NCI-H187 treated with DMSO at 0.1 percent for 48 hours (cell line): ENCODE results near the gene WASL.
"Not testable (repeated sequence)": the region's sequence is repeated elsewhere in the genome, so short reads cannot be mapped to it uniquely, and the experiment has no call there.

Experiments
- DNase-seq: peaks from one replicate; lab custom pipeline; 2025; lab: John Stamatoyannopoulos, UW

Gene WASL

DNA sequence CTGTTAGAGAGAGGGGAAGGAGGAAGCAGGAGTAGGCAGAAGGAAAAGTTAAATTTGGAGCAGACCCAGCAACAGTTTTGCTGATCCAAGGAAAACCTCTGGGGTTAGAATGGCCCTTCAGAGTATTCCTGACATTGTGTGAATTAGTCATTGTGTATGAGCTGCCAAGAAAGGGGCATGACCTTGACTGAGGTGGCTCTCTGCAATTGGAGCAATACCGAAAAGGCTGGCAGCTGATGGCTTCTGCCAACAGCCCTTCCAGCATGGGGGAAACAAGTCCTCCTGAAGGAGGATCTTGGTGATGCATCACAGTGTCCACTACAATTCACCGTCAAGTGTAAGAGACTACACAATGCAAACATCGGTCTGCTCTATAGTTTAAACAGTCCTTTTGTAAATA, 20.6 kb upstream of the WASL start:
- DNase-seq = no peak

DNA sequence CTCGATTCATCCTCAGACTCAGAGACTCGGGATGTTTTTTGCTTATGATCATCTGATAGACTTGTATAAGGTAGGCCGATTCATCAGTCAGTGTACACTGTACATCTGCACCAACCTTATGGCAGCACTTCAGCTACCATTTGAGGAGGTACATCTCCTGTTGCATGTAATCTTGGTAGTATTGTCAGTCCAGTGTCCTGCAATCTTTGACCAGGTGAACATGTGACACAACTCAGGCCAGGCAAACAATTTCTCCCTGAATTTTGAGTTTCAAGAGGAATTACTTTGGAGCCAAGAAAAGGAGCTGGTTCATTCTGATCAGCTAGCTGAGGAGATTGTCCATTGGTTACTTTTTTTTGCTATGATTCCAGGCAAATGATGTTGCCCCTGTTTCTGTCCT, 19.7 kb upstream of the WASL start:
- DNase-seq = no peak

DNA sequence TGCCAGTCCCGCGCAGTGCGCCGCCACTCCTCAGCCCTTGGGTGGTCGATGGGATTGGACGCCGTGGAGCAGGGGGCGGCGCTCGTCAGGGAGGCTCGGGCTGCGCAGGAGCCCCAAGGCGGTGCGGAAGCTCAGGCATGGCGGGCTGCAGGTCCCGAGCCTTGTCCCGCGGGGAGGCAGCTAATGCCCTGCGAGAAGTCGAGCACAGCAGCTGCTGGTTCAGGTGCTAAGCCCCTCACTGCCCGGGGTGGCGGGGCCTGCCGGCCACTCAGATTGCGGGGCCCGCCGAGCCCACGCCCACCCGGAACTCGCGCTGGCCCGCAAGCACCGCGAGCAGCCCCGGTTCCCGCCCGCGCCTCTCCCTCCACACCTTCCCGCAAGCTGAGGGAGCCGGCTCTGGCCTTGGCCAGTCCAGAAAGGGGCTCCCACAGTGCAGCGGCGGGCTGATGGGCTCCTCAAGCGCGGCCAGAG, 14.4 kb upstream of the WASL start:
- DNase-seq = no peak

- DNase-seq = no peak
Observed at GRCh38 chr7:123761729-123762128, 12.9 kb upstream of the WASL start.

DNA sequence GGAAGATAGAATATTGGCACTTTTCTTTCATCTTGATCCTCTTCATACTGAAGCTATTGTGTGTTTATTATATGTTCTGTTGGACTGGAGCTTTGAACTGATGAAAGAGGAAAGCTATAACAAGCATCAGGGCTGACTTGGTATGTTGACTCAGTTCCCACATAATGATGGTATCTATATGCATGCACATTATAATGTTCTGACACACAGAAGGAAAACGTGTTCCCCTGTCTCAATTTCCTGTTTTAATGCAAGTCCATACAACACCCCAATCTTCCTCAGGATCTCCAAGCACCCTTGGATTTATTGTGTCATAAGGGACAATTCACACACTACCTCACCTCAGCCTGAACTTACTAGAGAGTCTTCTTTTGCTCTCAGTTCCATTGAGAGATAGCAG, 8.3 kb upstream of the WASL start:
- no peak for DNase-seq

DNA sequence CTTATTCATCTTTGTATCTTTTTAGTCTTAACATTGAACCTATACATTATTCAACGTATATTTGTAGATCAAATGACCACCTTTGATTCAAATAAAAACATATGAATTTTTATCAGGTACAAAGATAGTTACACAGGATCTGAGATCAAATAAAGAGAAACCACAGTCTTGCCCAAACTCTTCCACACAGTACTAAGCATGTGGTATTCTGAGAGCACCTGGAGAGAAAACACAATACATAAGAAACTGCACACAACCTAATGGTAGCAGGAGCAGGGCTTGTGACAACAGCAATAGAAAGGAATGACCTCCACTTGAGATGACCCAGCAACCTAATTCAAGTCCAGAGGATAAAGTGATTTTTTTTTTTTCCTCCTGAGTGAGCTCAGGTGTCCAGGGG, 6.5 kb upstream of the WASL start:
- no peak for DNase-seq

GRCh38 chr7:123754271-123754871, 5.6 kb upstream of the WASL start:
- no peak for DNase-seq

GRCh38 chr7:123752534-123752933, 3.7 kb upstream of the WASL start:
- no peak for DNase-seq

GRCh38 chr7:123751821-123752220, 3.0 kb upstream of the WASL start:
- no peak for DNase-seq

DNA sequence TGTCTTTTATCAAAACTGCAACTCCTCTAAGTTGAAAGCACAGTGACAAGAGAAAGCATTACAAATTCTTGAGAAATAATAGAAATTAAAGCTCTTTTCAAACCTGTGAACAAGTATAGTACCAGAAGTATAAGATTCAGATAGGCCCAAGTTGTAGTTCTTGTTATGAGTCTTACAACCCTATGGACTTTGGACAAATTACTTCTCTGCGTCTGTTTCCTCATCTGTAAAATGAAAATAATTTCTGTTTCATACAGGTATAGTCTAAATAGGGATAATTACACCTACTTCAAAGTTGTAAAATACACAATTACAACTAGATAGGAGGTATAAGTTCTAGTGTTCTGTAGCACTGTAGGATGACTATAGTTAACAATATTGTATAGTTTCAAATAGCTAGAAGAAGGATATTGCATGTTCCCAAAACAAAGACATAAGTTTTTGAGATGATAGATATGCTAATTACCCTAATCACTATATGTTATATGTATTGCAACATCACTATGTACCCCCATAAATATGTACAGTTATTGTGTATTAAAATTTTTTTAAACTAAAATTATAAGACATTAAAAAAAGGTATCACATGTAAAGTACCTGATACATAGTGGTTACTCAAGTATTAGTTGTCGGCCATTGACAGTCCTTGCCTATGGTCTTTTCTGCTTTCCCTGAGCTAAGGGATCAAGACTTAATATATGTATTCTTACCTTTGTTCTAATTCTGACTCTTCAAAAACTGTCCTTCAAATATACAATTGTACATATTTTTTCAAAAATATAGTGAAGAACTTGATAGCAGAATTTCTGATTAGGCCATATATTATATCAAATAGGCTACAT, 1.8 kb upstream of the WASL start:
- DNase-seq = no peak

- DNase-seq = peak; percentile 48
Observed at GRCh38 chr7:123749537-123749857, 694 bp upstream of the WASL start.

GRCh38 chr7:123748171-123748733, 551 bp downstream of the WASL start:
- no peak for DNase-seq

DNA sequence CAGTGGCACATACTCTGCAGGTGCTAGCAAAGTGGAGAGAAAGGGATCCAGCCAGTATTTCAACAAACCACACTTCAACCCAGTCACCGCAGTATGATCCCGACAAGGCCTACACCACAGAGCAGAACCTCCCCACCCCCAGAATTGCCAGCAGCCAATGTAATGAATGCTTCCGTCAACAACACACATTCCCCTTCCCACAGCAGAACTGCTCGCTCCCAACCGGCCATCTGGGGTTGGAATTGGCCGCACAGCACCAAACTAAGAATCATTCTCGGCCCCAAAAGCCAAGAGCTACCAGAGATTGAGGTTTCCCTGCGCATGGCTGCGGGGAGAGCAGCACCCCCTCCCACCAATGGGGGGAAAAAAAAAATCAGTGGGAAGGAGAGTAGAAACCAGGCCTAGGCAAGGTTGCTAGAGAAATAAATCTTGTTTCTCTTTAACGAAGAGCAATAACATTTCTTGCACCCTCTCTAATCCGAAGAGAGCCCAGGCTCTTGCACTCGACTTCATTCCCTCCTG, 1.1 kb downstream of the WASL start:
- no peak for DNase-seq

- no peak for DNase-seq
Observed at GRCh38 chr7:123746931-123747488, 1.8 kb downstream of the WASL start.

DNA sequence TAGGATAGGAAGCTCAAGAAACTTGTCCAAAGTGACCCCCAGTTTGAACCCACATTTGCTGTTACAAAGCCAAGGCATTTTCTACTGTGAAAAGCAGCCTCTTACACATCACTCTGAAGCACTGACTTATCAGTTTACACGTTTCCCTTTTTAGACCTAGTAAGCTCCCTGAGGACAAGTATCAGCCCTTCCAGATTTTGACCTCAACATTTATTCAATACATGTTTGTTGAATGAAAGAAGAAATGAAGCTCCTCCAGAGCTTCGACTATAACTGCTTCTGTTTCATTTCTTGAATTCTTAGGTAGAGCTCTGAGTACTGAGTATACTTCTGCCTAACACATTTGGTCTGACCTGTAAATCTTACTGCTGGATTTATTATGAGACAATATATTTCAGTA, 2.7 kb downstream of the WASL start:
- no peak for DNase-seq

DNA sequence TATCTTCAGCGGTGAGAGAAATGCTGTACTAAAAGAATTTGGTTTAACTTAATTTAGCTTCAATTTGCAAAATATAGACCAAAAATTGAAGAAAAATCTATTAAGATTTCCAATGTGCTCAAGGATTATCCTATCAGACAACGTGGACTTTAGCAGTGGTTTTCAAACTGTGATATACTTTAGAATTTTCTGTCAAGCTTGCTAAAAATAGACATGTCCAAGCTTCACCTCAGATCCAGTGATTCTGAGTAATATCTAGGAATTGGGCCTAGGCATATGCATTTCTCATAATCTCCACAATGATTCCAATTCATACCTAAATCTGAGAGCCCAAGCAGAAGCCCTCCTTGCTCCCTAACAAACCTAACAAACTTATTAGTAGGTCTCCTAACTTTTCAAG, 3.4 kb downstream of the WASL start:
- DNase-seq = no peak

GRCh38 chr7:123744416-123744815, 4.4 kb downstream of the WASL start:
- no peak for DNase-seq

DNA sequence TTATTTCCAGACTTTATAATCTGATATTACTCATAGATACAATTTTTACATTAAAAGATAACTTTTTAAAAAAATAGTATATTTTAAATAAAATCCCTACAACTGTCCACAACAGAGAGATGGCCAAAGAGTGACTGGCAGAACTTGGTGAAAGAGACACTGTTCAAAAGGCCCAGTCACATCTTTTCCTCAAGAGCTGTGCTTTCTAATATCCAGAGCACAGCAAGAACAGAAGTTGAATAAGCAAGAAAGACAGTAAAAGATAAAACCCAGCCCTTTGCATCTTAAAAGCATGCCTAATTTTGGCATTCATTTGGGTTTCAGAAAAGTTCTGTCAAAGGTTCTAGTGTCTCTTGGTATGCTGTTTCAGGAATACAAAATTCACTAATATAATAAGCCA, 6.9 kb downstream of the WASL start:
- DNase-seq = no peak

- no peak for DNase-seq
Observed at GRCh38 chr7:123738808-123739207, 10.0 kb downstream of the WASL start.

- no peak for DNase-seq
Observed at GRCh38 chr7:123738356-123738755, 10.4 kb downstream of the WASL start.

DNA sequence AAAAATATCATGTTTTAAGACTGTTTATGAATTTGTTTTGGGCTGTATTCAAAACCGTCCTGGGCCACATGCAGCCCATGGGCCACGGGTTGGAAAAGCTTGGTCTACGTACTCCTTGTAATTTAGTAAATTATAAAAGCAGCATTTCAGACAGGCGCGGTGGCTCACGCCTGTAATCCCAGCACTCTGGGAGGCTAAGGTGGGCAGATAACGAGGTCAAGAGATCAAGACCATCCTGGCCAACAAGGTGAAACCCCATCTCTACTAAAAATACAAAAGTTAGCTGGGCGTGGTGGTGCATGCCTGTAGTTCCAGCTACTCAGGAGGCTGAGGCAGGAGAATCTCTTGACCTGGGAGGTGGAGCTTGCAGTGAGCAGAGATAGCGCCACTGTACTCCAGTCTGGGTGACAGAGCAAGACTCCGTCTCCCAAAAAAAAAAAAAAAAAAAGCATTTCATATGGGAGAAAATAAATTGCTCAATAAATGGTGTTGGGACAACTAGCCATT, 11.6 kb downstream of the WASL start:
- not testable (repeated sequence) for DNase-seq

GRCh38 chr7:123735539-123735938, 13.3 kb downstream of the WASL start:
- DNase-seq = no peak

DNA sequence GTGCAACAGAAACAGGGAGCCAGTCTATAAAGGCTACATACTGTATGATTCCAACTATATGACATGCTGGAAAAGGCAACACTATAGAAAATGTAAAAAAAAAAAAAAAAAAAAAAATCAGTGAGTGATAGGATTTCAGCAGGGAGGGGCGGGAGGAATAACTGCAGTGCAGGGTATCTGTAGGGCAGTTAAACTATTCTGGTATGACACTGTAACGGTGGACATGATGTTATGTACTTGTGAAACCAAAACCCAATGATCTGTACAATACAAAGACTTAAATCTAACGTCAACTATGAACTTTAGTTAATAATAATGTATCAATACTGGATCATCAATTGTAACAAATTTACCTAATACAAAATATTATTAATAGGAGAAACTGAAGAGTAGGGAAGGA, 14.3 kb downstream of the WASL start:
- DNase-seq = no peak
